Mesenchymal stem cell (in vitro differentiated cells and primary cell): ENCODE results near the gene BSCL2.

Experiments
- DNase-seq: peaks from one replicate; pipeline ENCODE4 v3.0.0-alpha.2; 2013
- H2AFZ ChIP-seq: one replicate; pipeline ENCODE4 v1.6.1; 2013; ENCODE audit warnings: low read depth, mild to moderate bottlenecking, control low read depth, inconsistent platforms, low read length, moderate library complexity
- H2AK5ac ChIP-seq: 2 replicates; pipeline ENCODE4 v1.6.1; 2013; ENCODE audit warnings: low read length, moderate library complexity, mild to moderate bottlenecking, inconsistent platforms; ENCODE audit not compliant: severe bottlenecking
- H2BK120ac ChIP-seq: one replicate; pipeline ENCODE4 v1.6.1; 2013; ENCODE audit warnings: low read depth, mild to moderate bottlenecking, inconsistent platforms, low read length, moderate library complexity
- H2BK12ac ChIP-seq, 2 experiments: one replicate each; pipeline ENCODE4 v1.6.1; 2013; ENCODE audit warnings: inconsistent platforms in 2 of 2, low read length in 2 of 2, mild to moderate bottlenecking in 2 of 2, moderate library complexity in 2 of 2, control low read depth in 1 of 2
- H2BK15ac ChIP-seq: one replicate; pipeline ENCODE4 v1.6.1; 2013; ENCODE audit warnings: mild to moderate bottlenecking, low read depth, inconsistent platforms; ENCODE audit not compliant: poor library complexity, severe bottlenecking
- H2BK5ac ChIP-seq: 2 replicates; pipeline ENCODE4 v1.6.1; 2013; ENCODE audit warnings: low read depth, mild to moderate bottlenecking, low read length, control low read depth, inconsistent platforms; ENCODE audit not compliant: poor library complexity, severe bottlenecking
- H3K14ac ChIP-seq, 2 experiments: one replicate each; pipeline ENCODE4 v1.6.1; 2013; ENCODE audit warnings: inconsistent platforms in 2 of 2, low read length in 2 of 2, control low read depth in 1 of 2, mild to moderate bottlenecking in 1 of 2, moderate library complexity in 1 of 2
- H3K18ac ChIP-seq, 2 experiments: one replicate each; pipeline ENCODE4 v1.6.1; 2013; ENCODE audit warnings: inconsistent platforms in 2 of 2, low read length in 2 of 2, control low read depth in 1 of 2, low read depth in 1 of 2, mild to moderate bottlenecking in 1 of 2
- H3K23ac ChIP-seq, 2 experiments: one replicate each; pipeline ENCODE4 v1.6.1; 2013; ENCODE audit warnings: inconsistent platforms in 2 of 2, low read length in 2 of 2, mild to moderate bottlenecking in 2 of 2, moderate library complexity in 2 of 2, control low read depth in 1 of 2
- H3K27ac ChIP-seq: 2 replicates; pipeline ENCODE4 v1.5.1; 2013; ENCODE audit warnings: mild to moderate bottlenecking, moderate library complexity, low read length, control low read depth, inconsistent platforms; ENCODE audit not compliant: poor library complexity, severe bottlenecking
- H3K27me3 ChIP-seq, 2 experiments: 2 replicates each; pipeline versions ENCODE4 v1.6.1 to v1.7.0; 2013; ENCODE audit warnings: low read length in 2 of 2, mild to moderate bottlenecking in 2 of 2, moderate library complexity in 2 of 2, control low read depth in 1 of 2, inconsistent platforms in 1 of 2; ENCODE audit not compliant: control insufficient read depth in 1 of 2, insufficient read depth in 1 of 2
- H3K36me3 ChIP-seq, 2 experiments: 2 replicates each; pipeline versions ENCODE4 v1.6.1 to v1.7.0; 2013; ENCODE audit warnings: low read length in 2 of 2, control low read depth in 1 of 2, inconsistent platforms in 1 of 2, low read depth in 1 of 2, mild to moderate bottlenecking in 1 of 2; ENCODE audit not compliant: insufficient read depth in 2 of 2, control insufficient read depth in 1 of 2
- H3K4ac ChIP-seq, 2 experiments: one replicate each; pipeline ENCODE4 v1.6.1; 2013; ENCODE audit warnings: inconsistent platforms in 2 of 2, low read length in 2 of 2, mild to moderate bottlenecking in 2 of 2, moderate library complexity in 2 of 2, control low read depth in 1 of 2, low read depth in 1 of 2
- H3K4me1 ChIP-seq: 2 replicates; pipeline ENCODE4 v1.6.1; 2013; ENCODE audit warnings: low read depth, low read length, control low read depth; ENCODE audit not compliant: control insufficient read depth, insufficient read depth
- H3K4me2 ChIP-seq: 2 replicates; pipeline ENCODE4 v1.6.1; 2013; ENCODE audit warnings: low read length, mild to moderate bottlenecking, inconsistent platforms; ENCODE audit not compliant: poor library complexity, severe bottlenecking
- H3K4me3 ChIP-seq, 2 experiments: 2 replicates each; pipeline versions ENCODE4 v1.5.1 to v1.7.0; 2013; ENCODE audit warnings: low read length in 2 of 2, mild to moderate bottlenecking in 2 of 2, control low read depth in 1 of 2, low read depth in 1 of 2; ENCODE audit not compliant: insufficient read depth in 1 of 2
- H3K79me1 ChIP-seq: replicated peaks from 2 replicates; pipeline ENCODE4 v1.6.1; 2013; ENCODE audit warnings: mild to moderate bottlenecking, control low read depth, low read length, inconsistent platforms; ENCODE audit not compliant: poor library complexity, severe bottlenecking
- H3K9ac ChIP-seq: 2 replicates; pipeline ENCODE4 v1.7.0; 2013; ENCODE audit warnings: mild to moderate bottlenecking, low read length, moderate library complexity
- H3K9me3 ChIP-seq: 2 replicates; pipeline ENCODE4 v1.7.0; 2013; ENCODE audit warnings: mild to moderate bottlenecking, low read length; ENCODE audit not compliant: control insufficient read depth
- H4K8ac ChIP-seq: one replicate; pipeline ENCODE4 v1.6.1; 2013; ENCODE audit warnings: inconsistent platforms, mild to moderate bottlenecking, low read length, moderate library complexity
- H4K91ac ChIP-seq: one replicate; pipeline ENCODE4 v1.6.1; 2013; ENCODE audit warnings: mild to moderate bottlenecking, low read length, inconsistent platforms
- WGBS: methylation state at CpG from one replicate; pipeline ENCODE4 v1.1.7; 2013; ENCODE audit warnings: mixed read lengths; 5-methylcytosine and 5-hydroxymethylcytosine counted together

Gene BSCL2

GRCh38 chr11:62708793-62709192, 1.6 kb upstream of the BSCL2 start:
- H2AK5ac ChIP-seq: peak overlapping the region; percentile 58

GRCh38 chr11:62708392-62708791, 1.2 kb upstream of the BSCL2 start:
- H2BK5ac ChIP-seq: no peak overlapping the region
- no peak overlapping the region for H2BK15ac ChIP-seq
- peak overlapping the region in 1 of 2 experiments; percentile 78 for H3K4me3 ChIP-seq
- H3K36me3 ChIP-seq: peaks cover 38 to 42% of the 10 kb centered on the region in 2 experiments
- no peaks in the 10 kb centered on the region for H3K9me3 ChIP-seq
- no peak overlapping the region for H3K18ac ChIP-seq
- peaks cover 36% of the 10 kb centered on the region for H3K4me1 ChIP-seq
- WGBS: 88% methylated on average over 5 of the region's 5 CpGs
- peak overlapping the region in 1 of 2 experiments; percentile 22 for H3K4ac ChIP-seq
- DNase-seq: no peak
- H4K8ac ChIP-seq: no peak overlapping the region
- no peak overlapping the region for H2AFZ ChIP-seq
- H3K9ac ChIP-seq: peak overlapping the region; percentile 98
- peak overlapping the region; percentile 33 for H2AK5ac ChIP-seq
- H2BK120ac ChIP-seq: no peak overlapping the region
- H3K14ac ChIP-seq: no peak overlapping the region
- H2BK12ac ChIP-seq: no peak overlapping the region
- no peak overlapping the region for H3K27ac ChIP-seq
- H3K4me2 ChIP-seq: peak overlapping the region; percentile 52
- peaks cover 15% of the 10 kb centered on the region for H3K79me1 ChIP-seq
- no peak overlapping the region for H3K23ac ChIP-seq
- no peaks in the 10 kb centered on the region for H3K27me3 ChIP-seq
- H4K91ac ChIP-seq: no peak overlapping the region

More at GRCh38 chr11:62708793-62709192, 1.6 kb upstream of the BSCL2 start:
- no peaks in the 10 kb centered on the region for H3K27me3 ChIP-seq
- H4K8ac ChIP-seq: peak overlapping the region; percentile 30
- peak overlapping the region; percentile 52 for H3K4me2 ChIP-seq
- H3K14ac ChIP-seq: peak overlapping the region in 1 of 2 experiments; percentile 13
- WGBS: 43% methylated on average over 7 of the region's 7 CpGs
- peaks cover 42 to 46% of the 10 kb centered on the region in 2 experiments for H3K36me3 ChIP-seq
- peak overlapping the region; percentile 3 for H2BK5ac ChIP-seq
- H3K9me3 ChIP-seq: no peaks in the 10 kb centered on the region
- no peak overlapping the region for H3K23ac ChIP-seq
- peak overlapping the region; percentile 32 to 38 for H3K4ac ChIP-seq
- no peak overlapping the region for H2BK120ac ChIP-seq
- H3K27ac ChIP-seq: peak overlapping the region; percentile 97
- H2AFZ ChIP-seq: no peak overlapping the region
- H3K4me1 ChIP-seq: peaks cover 37% of the 10 kb centered on the region
- H3K4me3 ChIP-seq: peak overlapping the region in 1 of 2 experiments; percentile 78
- H2BK15ac ChIP-seq: no peak overlapping the region
- peak overlapping the region in 1 of 2 experiments; percentile 17 for H2BK12ac ChIP-seq
- no peak overlapping the region for H4K91ac ChIP-seq
- DNase-seq: no peak
- H3K18ac ChIP-seq: peak overlapping the region in 1 of 2 experiments; percentile 86
- H3K79me1 ChIP-seq: peaks cover 14% of the 10 kb centered on the region
- peak overlapping the region; percentile 98 for H3K9ac ChIP-seq

GRCh38 chr11:62706850-62707247, 375 bp downstream of the BSCL2 start:
- peak overlapping the region in 1 of 2 experiments; percentile 91 for H3K4me3 ChIP-seq
- no peak for DNase-seq
- peaks cover 35 to 37% of the 10 kb centered on the region in 2 experiments for H3K36me3 ChIP-seq
- H3K9me3 ChIP-seq: no peaks in the 10 kb centered on the region
- H3K4me1 ChIP-seq: peaks cover 33% of the 10 kb centered on the region
- H2BK12ac ChIP-seq: no peak overlapping the region
- H3K4me2 ChIP-seq: peak overlapping the region; percentile 93
- no peak overlapping the region for H4K91ac ChIP-seq
- peak overlapping the region; percentile 56 to 62 for H3K18ac ChIP-seq
- peak overlapping the region; percentile 6 for H2AK5ac ChIP-seq
- peak overlapping the region in 1 of 2 experiments; percentile 34 for H3K4ac ChIP-seq
- no peaks in the 10 kb centered on the region for H3K27me3 ChIP-seq
- no peak overlapping the region for H2BK120ac ChIP-seq
- no peak overlapping the region for H2BK15ac ChIP-seq
- H3K14ac ChIP-seq: peak overlapping the region in 1 of 2 experiments; percentile 5
- no peak overlapping the region for H3K23ac ChIP-seq
- H3K79me1 ChIP-seq: peaks cover 18% of the 10 kb centered on the region
- WGBS: 57% methylated on average over 8 of the region's 8 CpGs
- H3K9ac ChIP-seq: peak overlapping the region; percentile 79
- H2BK5ac ChIP-seq: no peak overlapping the region
- H2AFZ ChIP-seq: no peak overlapping the region
- H4K8ac ChIP-seq: peak overlapping the region; percentile 35
- peak overlapping the region; percentile 68 for H3K27ac ChIP-seq

GRCh38 chr11:62705880-62706849, 1.1 kb downstream of the BSCL2 start:
- H2BK5ac ChIP-seq: no peak overlapping the region
- WGBS: 4% methylated on average over 73 of the region's 73 CpGs
- H2BK15ac ChIP-seq: peak overlapping the region; percentile 60

More at GRCh38 chr11:62705880-62706849, 1.1 kb downstream of the BSCL2 start:
- peak overlapping the region in 1 of 2 experiments; percentile 5 for H3K14ac ChIP-seq
- peaks cover 36 to 37% of the 10 kb centered on the region in 2 experiments for H3K36me3 ChIP-seq
- H4K91ac ChIP-seq: no peak overlapping the region
- no peaks in the 10 kb centered on the region for H3K9me3 ChIP-seq
- H3K27ac ChIP-seq: peak overlapping the region; percentile 82
- H3K4ac ChIP-seq: peak overlapping the region in 1 of 2 experiments; percentile 34
- peak overlapping the region; percentile 77 to 91 for H3K4me3 ChIP-seq
- H3K4me2 ChIP-seq: peak overlapping the region; percentile 93
- DNase-seq: peak; percentile 95
- peaks cover 33% of the 10 kb centered on the region for H3K4me1 ChIP-seq
- H3K9ac ChIP-seq: peak overlapping the region; percentile 98
- H2BK12ac ChIP-seq: no peak overlapping the region
- H3K23ac ChIP-seq: peak overlapping the region in 1 of 2 experiments; percentile 2
- peak overlapping the region; percentile 55 for H4K8ac ChIP-seq
- peak overlapping the region; percentile 21 for H2AFZ ChIP-seq
- no peaks in the 10 kb centered on the region for H3K27me3 ChIP-seq
- H3K79me1 ChIP-seq: peaks cover 18% of the 10 kb centered on the region
- H2AK5ac ChIP-seq: peak overlapping the region; percentile 6
- no peak overlapping the region for H2BK120ac ChIP-seq
- peak overlapping the region; percentile 56 to 79 for H3K18ac ChIP-seq
